Measurements from ENCODE around the gene ZWILCH.

The ZWILCH gene

DNA sequence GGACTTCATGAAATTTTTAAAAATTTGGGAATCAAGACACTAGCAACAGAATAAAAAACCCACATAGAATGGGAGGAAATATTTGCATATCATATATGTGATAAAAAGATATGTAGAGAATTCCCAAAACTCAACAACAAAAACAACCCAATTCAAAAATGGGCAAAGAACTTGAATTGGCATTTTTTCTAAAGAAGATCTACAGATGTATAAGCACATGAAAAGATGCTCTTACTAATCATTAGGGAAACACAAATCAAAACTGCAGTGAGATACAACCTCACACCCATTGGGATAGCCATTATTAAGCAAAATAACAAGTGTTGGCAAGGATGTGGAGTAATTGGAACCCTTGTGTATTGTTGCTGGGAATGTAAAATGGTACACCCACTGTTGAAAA, 50.6 kb downstream of the ZWILCH start:
- DNase-seq: no peak

DNA sequence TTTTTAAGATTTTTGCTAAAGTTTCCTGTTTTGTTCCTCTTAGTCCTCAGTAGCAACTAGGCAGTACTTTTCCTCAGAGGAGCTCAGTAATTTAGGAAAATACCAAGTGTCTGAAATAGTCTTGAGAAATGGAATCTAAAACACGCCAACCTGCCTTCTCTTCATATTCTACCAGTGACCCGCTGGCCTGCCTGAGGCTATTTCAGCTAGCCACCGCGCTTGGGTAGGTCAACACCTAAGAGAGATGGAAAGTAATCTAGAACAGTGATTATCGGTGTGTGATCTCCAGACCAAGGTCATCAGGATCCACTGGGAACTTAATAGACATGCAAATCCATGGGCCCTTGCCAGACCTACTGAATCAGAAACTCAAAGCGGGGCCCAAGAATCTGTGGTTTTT, 53.1 kb downstream of the ZWILCH start:
- no peak for DNase-seq

DNA sequence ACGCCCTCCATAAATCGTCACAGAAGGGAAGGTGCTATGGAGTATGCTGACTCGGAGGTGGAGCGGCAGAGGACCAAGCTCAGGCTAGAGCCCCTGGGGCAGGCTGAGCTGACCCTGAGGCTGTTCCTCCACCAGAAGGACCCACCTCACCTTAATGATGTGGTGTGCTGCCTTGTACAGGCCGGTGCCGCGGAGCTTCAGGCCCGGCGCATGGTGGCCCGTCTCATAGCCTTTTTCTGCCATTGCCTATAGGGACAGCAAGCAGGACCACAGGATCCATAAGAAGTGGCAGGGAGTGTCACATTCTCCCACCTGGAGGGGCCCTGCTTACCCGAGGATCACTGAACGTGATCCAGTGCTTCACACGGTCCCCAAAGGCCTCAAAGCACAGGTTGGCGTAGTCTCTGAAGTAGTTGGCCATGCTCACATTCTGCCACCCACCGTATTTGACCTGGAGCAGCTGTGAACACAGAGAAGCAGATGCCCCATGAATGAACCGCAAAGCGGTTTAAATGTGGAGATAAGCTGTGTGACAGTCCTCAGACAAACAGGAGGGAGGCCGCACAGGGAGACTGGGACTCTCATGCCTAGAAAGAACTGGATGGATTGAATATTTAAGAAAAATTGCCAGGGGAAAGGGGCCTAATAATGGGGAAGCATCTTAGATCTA, 55.9 kb downstream of the ZWILCH start:
- DNase-seq: no peak

GRCh38 chr15:66563126-66563525, 58.0 kb downstream of the ZWILCH start:
- no peak for DNase-seq

GRCh38 chr15:66563566-66564110, 58.5 kb downstream of the ZWILCH start:
- DNase-seq: no peak

GRCh38 chr15:66564136-66565041, 59.3 kb downstream of the ZWILCH start:
- DNase-seq: no peak

DNA sequence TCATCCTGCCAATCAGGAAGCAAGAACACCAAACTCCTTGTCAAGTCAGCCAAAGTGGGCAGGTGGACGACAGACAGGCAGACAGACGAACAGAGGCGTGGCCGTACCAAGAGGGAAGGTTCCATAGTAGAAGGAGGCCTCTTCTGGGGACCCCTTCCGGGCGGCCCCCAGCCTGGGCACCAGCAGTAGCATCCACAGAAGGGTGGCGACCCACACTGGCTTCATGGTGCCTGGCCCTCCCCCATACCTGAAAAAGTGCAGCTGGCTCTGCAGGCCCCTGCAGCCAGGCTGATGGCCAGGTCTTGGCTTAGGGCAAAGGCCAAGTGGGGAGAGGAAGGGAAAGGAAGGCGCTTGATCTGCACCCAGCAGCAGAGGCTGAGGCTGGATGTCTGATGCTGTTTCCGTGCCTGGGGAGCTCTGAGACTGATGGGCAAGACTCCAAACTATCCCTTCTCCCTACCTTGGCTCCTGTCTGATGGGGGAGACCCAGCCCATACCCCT, 60.1 kb downstream of the ZWILCH start:
- DNase-seq: no peak

DNA sequence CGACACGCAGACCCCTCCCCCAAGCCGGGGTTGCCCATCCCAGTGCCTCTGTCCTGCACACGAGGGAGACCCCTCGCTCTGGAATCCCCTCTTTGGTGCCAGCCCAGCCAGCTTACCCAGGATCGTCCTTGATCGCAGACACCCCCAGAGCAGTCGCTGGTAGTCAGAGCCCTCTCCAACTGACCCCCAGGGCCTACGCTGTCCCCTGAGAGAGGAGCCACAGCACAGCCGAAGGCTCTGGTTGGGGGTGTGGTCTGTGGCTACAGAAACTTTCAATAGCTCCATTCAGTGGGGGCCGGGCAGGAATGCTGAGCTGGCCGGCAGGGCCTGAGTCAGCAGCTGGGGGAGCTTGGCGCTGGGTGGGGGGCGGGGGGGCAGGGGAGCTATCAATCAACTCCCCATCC, 60.6 kb downstream of the ZWILCH start, which contains the start of gene LCTL:
LCTL (minus strand) TSS at position 258 of the 404 bp plus-strand sequence. CDS start 633 bp downstream, outside the sequence.
- DNase-seq: no peak

GRCh38 chr15:66566963-66567531, 61.9 kb downstream of the ZWILCH start:
- peak; percentile 37 for DNase-seq

DNA sequence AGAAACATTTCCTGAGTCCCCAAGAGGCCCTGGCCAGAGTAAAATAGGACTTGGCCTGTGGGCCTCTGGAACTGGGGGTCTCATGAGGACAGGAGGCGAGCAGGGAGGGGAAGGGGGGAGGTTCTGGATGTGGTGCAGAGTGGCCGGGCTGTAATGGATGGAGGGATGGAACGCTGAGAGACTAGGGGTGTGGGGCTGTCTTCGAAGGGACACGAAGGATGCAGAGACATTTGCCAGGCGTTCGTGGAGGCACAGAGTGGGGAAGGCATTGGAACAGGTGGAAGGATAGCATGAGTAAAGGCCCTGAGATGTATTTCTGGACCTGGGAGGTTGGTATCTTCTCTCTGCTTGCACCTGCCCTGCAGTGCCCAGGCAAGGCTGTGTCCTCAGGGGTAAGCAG, 62.8 kb downstream of the ZWILCH start:
- no peak for DNase-seq

GRCh38 chr15:66569461-66570137, 64.5 kb downstream of the ZWILCH start:
- no peak for DNase-seq

DNA sequence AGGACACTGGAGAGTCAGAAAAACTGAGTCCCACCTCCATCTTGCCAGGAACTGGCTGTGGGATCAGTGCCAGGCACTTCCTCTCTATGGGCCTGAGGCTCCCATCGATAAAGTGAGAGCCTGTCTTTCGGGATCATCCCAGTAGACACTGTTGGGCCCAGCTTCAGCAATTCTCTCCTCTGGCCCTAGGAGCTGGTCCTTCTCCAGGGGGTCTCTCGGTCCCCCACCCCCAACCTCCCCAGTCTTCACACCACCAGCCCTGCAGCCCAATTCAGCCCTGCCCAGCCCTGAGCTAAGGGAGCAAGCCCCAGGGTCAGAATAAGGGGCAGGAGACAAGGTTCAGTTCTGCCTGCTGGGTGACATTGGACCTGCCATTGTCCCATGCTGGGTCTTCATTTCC, 65.2 kb downstream of the ZWILCH start:
- no peak for DNase-seq

- DNase-seq: no peak
These were observed 65.8 kb downstream of the ZWILCH start for GRCh38 chr15:66570842-66571478.

DNA sequence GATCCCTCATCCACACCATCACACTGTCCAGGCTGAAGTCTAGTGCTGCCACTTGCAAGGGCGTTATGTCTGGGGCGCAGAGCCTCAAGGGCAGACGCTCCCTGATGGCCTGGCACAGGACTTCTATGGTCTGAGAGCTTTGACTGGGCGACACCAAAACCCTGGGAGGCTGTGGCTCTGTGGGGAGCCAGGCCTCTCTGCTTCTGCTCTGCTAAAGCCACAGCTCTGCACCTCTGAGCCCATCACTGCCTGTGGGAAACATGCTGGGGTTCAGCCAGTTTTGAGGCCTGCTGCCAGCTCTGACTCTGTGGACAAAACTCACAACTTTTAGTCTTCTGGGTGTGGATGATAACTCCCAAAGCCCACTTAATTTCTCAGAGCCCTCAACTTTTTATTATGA, 67.0 kb downstream of the ZWILCH start:
- no peak for DNase-seq

GRCh38 chr15:66573348-66573718, 68.2 kb downstream of the ZWILCH start:
- no peak for DNase-seq

DNA sequence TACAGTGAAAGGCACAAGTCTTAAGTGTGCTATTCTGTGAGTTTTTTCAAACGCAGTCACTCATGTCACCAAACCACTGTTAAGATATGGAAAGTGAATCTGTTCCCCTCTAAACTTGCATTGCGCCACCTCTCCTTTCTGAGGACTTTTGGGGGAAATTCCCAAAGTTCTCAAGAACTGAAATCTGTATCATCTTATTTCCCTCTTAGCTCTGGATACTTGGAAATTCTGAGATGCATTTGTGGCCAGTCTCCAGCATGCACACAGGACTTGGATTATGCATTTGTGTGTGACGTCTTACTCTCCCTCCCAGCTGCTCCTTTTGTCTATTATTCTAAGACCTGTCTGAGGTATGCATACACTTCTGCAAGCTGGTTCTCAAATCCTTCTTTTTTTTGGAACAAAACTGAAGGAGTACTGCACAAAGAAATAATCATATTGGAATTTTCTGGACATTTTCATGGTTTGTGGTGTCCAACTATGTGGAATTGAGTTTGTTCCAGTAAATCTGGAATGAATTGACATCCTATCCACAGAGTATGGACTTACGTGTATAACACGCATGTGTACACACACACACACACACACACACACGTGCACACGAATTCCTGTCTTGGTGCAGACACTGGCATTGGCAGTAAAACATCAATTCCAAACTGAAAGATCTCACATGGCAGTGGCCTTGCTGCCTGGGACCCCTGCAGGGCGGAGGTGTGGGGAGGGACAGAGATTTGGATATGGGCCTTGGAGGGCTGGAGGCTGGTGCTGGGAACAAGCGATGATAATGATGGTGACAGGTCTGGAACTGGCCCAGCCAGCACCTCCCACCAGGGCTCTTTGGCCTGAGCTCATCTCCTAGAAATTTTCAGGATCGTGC, 68.8 kb downstream of the ZWILCH start:
- no peak for DNase-seq

DNA sequence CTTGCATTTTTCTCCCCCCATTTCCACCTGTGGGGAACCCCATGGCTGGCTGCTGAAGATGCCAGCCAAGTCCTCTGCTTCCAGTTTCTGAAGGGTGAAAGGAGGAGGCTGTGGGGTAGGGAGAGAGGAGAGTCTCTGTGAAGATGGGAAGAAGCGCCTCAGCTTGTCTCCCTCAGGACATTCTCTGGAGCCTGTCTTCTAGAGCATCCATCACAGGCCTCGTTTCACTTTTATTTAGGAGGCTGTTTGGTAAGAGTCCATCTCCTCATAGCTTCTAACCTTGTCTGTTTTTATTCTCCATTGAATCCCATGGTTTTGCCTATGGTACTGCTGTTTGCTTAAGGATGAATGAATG, 69.4 kb downstream of the ZWILCH start:
- no peak for DNase-seq

DNA sequence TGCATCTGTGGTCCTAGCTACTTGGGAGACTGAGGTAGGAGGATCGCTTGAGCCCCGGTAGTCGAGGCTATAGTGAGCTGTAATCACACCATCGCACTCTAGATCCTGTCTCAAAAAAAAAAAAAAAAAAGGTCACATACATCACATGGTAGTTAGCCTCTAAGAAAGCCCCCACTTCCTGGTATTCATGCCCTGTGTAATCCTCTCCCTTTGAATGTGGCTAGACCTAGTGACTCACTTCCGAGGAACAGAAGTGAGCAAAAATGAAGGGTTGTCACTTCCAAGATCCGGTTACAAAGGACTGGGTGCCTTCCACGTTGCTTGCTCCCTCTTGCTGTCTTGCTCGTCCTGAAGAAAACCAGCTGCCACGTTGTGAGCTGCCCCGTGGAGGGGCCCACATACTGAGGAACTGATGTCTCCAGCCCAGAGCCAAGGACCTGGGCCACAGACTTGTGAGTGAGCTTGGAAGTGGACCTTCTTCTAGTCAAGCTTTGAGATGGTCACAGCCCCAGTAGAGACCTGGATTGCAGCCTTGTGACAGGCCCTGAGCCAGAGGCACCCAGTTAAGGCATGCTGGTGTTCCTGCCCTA, 73.3 kb downstream of the ZWILCH start:
- no peak for DNase-seq

GRCh38 chr15:66580643-66581042, 75.5 kb downstream of the ZWILCH start:
- no peak for DNase-seq

- DNase-seq: no peak
These were observed 76.9 kb downstream of the ZWILCH start for GRCh38 chr15:66581972-66582537.

Data from effector CD4-positive, alpha-beta T cell (primary cell).